ENCODE measurements around the gene TMX3.

The TMX3 gene

DNA sequence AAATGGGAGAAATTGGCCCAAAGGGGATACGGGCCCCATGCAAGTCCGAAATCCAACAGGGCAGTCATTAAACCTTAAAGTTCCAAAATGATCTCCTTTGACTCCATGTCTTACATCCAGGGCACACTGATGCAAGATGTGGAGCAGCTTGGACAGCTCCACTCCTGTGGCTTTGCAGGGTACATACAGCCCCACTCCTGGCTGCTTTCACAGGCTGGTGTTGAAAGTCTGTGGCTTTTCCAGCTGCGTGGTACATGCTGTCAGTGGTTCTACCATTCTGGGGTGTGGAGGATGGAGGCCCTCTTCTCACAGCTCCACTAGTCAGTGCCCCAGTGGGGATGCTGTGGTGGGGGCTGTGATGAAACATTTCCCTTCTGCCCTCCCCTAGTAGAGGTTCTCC, 8.6 kb upstream of the TMX3 start:
- H3K9me2 ChIP-seq (replicated peaks; ENCODE audit: control insufficient read depth, low read length) = no peaks in the 10 kb centered on the region
- TF ChIP-seq, protein P1, sequence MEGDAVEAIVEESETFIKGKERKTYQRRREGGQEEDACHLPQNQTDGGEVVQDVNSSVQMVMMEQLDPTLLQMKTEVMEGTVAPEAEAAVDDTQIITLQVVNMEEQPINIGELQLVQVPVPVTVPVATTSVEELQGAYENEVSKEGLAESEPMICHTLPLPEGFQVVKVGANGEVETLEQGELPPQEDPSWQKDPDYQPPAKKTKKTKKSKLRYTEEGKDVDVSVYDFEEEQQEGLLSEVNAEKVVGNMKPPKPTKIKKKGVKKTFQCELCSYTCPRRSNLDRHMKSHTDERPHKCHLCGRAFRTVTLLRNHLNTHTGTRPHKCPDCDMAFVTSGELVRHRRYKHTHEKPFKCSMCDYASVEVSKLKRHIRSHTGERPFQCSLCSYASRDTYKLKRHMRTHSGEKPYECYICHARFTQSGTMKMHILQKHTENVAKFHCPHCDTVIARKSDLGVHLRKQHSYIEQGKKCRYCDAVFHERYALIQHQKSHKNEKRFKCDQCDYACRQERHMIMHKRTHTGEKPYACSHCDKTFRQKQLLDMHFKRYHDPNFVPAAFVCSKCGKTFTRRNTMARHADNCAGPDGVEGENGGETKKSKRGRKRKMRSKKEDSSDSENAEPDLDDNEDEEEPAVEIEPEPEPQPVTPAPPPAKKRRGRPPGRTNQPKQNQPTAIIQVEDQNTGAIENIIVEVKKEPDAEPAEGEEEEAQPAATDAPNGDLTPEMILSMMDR (IDR thresholded peaks at IDR 0.05; ENCODE audit: low read depth, low read length, poor library complexity, severe bottlenecking) = no peak
- no peak for TF ChIP-seq EZH2phosphoT487 (IDR thresholded peaks at IDR 0.05; ENCODE audit: borderline replicate concordance, low read length)
- no peak overlapping the region for H3K4me3 ChIP-seq (ENCODE audit: low read length)
- no peak overlapping the region for H3K4me2 ChIP-seq (ENCODE audit: low read length)
- H3K36me3 ChIP-seq (ENCODE audit: control insufficient read depth, low read length) = no peaks in the 10 kb centered on the region
- no peaks in the 10 kb centered on the region for H3F3A ChIP-seq (ENCODE audit: control insufficient read depth, insufficient read depth)
- H3K27ac ChIP-seq (ENCODE audit: low read depth, low read length) = no peak overlapping the region
- H4K20me1 ChIP-seq (ENCODE audit: control insufficient read depth, insufficient read depth, low read depth, low read length) = no peaks in the 10 kb centered on the region
- H3K79me2 ChIP-seq (ENCODE audit: control insufficient read depth, low read length) = no peaks in the 10 kb centered on the region
- peaks cover 4% of the 10 kb centered on the region; the same call in 1 of the 2 replicates for H3K9me3 ChIP-seq (ENCODE audit: control insufficient read depth, insufficient read depth, low read length)
- 0 out of 2 replicates have a peak, but pooled peaks cover 2% of the 10 kb centered on the region for H3K4me1 ChIP-seq (ENCODE audit: control insufficient read depth, low read length)
- no peaks in the 10 kb centered on the region for H3K27me3 ChIP-seq (ENCODE audit: control insufficient read depth, low read length)

DNA sequence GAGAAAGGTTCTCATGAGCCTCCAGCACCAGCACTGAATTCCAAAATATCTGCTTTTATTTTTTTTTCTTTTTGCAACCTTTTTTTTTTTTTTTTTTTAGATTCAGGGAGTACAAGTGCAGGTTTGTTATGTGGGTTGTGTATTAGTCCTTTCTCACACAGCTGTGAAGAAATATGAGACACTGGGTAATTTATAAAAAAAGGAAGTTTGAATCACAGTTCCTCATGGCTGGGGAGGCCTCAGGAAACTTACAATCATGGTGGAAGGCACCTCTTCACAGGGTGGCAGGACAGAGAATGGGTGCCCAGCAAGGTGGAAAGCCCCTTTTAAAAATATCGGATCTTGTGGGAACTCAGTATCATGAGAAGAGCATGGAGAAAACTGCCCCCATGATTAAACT, 7.9 kb upstream of the TMX3 start:
- H3K79me2 ChIP-seq (ENCODE audit: control insufficient read depth, low read length) = no peaks in the 10 kb centered on the region
- H3K27ac ChIP-seq (ENCODE audit: low read depth, low read length) = no peak overlapping the region
- no peak overlapping the region for H3K4me3 ChIP-seq (ENCODE audit: low read length)
- H4K20me1 ChIP-seq (ENCODE audit: control insufficient read depth, insufficient read depth, low read depth, low read length) = no peaks in the 10 kb centered on the region
- no peaks in the 10 kb centered on the region for H3K27me3 ChIP-seq (ENCODE audit: control insufficient read depth, low read length)
- H3K36me3 ChIP-seq (ENCODE audit: control insufficient read depth, low read length) = no peaks in the 10 kb centered on the region
- H3F3A ChIP-seq (ENCODE audit: control insufficient read depth, insufficient read depth) = no peaks in the 10 kb centered on the region
- H3K9me2 ChIP-seq (replicated peaks; ENCODE audit: control insufficient read depth, low read length) = no peaks in the 10 kb centered on the region
- H3K4me2 ChIP-seq (ENCODE audit: low read length) = no peak overlapping the region
- peaks cover 4% of the 10 kb centered on the region; the same call in 1 of the 2 replicates for H3K9me3 ChIP-seq (ENCODE audit: control insufficient read depth, insufficient read depth, low read length)
- 0 out of 2 replicates have a peak, but pooled peaks cover 2% of the 10 kb centered on the region for H3K4me1 ChIP-seq (ENCODE audit: control insufficient read depth, low read length)
- TF ChIP-seq, protein P1 (IDR thresholded peaks at IDR 0.05; ENCODE audit: low read depth, low read length, poor library complexity, severe bottlenecking) = no peak
- no peak for TF ChIP-seq EZH2phosphoT487 (IDR thresholded peaks at IDR 0.05; ENCODE audit: borderline replicate concordance, low read length)

DNA sequence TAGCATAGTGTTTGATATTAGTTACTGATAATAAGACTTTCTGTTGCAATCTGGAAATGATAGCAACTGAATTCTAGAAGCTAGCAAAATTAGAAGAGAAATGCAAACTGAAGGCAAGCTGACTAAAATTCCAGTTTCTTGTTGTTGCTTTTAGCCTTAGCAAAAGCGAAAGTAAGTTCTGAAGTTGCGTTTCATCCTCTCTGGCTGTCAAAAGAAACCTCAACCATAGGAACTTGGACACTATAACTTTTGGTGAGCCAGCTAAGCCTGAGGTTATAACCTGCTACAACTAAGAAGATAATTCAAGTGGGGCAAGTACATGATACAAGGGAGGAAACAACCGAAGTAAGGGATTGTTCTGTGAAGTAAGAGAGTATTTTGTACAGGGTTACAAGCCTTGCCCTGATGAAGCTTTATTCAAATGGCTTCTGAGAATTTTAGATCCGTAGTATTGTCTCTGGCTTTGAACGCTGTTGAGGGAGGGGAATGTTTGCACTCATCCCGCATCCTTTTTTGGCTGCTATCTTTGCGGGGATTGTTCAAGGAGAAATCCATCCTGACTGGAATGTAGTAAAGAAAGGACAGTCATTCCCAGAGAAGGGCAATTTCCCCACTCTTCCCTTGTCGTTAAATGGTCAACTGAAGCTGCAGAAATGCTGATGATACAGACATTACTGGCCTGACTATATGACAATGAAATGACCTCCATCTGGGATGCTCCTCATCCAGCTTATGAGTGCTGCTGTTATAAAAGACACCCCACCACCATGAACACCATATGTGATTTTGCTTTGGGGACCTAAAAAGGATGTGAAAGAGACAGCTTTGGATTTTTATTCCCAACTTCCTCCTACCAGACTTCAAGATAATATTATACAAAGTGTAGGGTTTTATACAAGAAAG, 7.0 kb upstream of the TMX3 start:
- no peaks in the 10 kb centered on the region for H3K79me2 ChIP-seq (ENCODE audit: control insufficient read depth, low read length)
- no peak overlapping the region for H3K4me3 ChIP-seq (ENCODE audit: low read length)
- H3K9me2 ChIP-seq (replicated peaks; ENCODE audit: control insufficient read depth, low read length) = no peaks in the 10 kb centered on the region
- H3K9me3 ChIP-seq (ENCODE audit: control insufficient read depth, insufficient read depth, low read length) = peaks cover 4% of the 10 kb centered on the region; the same call in 1 of the 2 replicates
- no peak overlapping the region for H3K4me2 ChIP-seq (ENCODE audit: low read length)
- 0 out of 2 replicates have a peak, but pooled peaks cover 2% of the 10 kb centered on the region for H3K4me1 ChIP-seq (ENCODE audit: control insufficient read depth, low read length)
- H3F3A ChIP-seq (ENCODE audit: control insufficient read depth, insufficient read depth) = no peaks in the 10 kb centered on the region
- no peak overlapping the region for H3K27ac ChIP-seq (ENCODE audit: low read depth, low read length)
- no peak for TF ChIP-seq EZH2phosphoT487 (IDR thresholded peaks at IDR 0.05; ENCODE audit: borderline replicate concordance, low read length)
- TF ChIP-seq, protein P1 (IDR thresholded peaks at IDR 0.05; ENCODE audit: low read depth, low read length, poor library complexity, severe bottlenecking) = no peak
- H3K36me3 ChIP-seq (ENCODE audit: control insufficient read depth, low read length) = no peaks in the 10 kb centered on the region
- H3K27me3 ChIP-seq (ENCODE audit: control insufficient read depth, low read length) = no peaks in the 10 kb centered on the region
- no peaks in the 10 kb centered on the region for H4K20me1 ChIP-seq (ENCODE audit: control insufficient read depth, insufficient read depth, low read depth, low read length)
